Esophagus (tissue), 2 donors: ENCODE results near the gene TMPRSS9. TPM values are rescaled to one million over a fixed set of nuclear protein-coding genes. Genes with fewer than 3 reads are reported as not detected.

Experiments used
- H3K27ac ChIP-seq, 2 donors: one replicate each; pipeline ENCODE4 v1.5.1; 2013; ENCODE audit warnings: low read depth in 2 of 2, mild to moderate bottlenecking in 2 of 2, inconsistent platforms in 1 of 2, low read length in 1 of 2, moderate library complexity in 1 of 2
- H3K27me3 ChIP-seq, 2 donors: one replicate each; pipeline ENCODE4 v1.6.1; 2013; ENCODE audit warnings: low read length in 2 of 2, control low read depth in 1 of 2, mild to moderate bottlenecking in 1 of 2; ENCODE audit not compliant: insufficient read depth in 2 of 2, control insufficient read depth in 1 of 2
- H3K36me3 ChIP-seq, 2 donors: one replicate each; pipeline ENCODE4 v1.6.1; 2013; ENCODE audit warnings: low read length in 1 of 2; ENCODE audit not compliant: control insufficient read depth in 2 of 2, insufficient read depth in 2 of 2
- H3K4me1 ChIP-seq, 2 donors: one replicate each; pipeline ENCODE4 v1.6.1; 2013; ENCODE audit warnings: low read length in 1 of 2; ENCODE audit not compliant: control insufficient read depth in 2 of 2, insufficient read depth in 2 of 2
- H3K4me3 ChIP-seq, 2 donors: one replicate each; pipeline ENCODE4 v1.5.1; 2013; ENCODE audit warnings: low read length in 2 of 2, mild to moderate bottlenecking in 2 of 2, low read depth in 1 of 2, moderate library complexity in 1 of 2
- H3K9me3 ChIP-seq, 2 donors: one replicate each; pipeline ENCODE4 v1.6.1; 2013; ENCODE audit warnings: mild to moderate bottlenecking in 2 of 2, low read depth in 1 of 2, low read length in 1 of 2, moderate library complexity in 1 of 2; ENCODE audit not compliant: control insufficient read depth in 2 of 2, insufficient read depth in 1 of 2
- WGBS, 2 donors: extraction: QIAGEN DNeasy Blood & Tissue Kit; methylation state at CpG; one replicate each; pipeline ENCODE4 v1.1.7; 2013; 5-methylcytosine and 5-hydroxymethylcytosine counted together
- polyA plus RNA-seq, 2 donors: library from polyadenylated mRNA; stranded (reverse); fragments of 200-250 nt; gene quantifications; one replicate each; pipeline ENCODE4 v1.2.3, GENCODE V29; 2013
- donor health status: healthy with polysubstance abuse.
- donor health status: Bipolar disorder and iron deficiency.

Gene TMPRSS9
- polyA plus RNA-seq, 2 donors, result 0.04 TPM; not detected in 1

DNA sequence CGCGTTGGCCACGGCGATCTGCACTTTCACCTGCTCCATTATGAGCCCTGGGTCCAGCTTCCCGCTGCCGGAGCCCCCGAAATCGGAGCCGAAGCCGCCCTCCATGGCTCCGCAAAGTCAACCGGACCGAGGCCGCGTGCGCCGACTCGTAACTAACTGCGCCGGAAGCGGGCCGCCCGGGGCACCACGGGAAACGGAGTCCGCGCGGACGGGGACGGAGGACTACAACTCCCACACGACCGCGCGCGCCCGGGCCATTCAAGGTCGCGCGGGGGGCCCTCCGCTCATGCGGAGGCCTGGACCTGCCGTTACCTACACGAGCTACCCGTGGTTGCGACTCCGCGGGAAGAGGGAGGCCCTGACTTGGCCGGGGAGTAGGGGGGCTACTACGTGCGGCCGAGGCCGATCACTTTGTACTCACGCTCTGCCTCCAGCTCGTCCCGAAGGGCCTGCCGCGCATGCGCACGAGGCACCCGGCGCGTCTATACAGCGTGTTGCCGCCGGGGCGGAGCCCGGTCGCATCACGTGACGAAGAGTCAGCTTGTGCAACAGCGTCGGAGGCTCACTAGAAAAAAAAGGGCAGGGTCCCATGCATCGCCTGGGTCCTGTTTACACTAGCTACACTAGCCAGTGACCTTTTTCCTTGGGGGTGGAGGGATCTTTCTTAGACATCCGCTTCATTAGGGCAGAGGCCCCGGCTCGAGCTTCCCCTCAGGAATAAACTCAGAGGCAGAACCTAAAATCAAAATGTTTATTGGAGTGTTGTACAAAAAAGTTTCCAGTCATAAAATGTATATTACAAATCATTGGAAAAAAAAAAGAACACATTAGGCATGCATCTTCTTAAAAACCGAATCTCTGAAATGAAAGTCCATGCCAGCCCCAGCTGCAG is 67.6 kb downstream of the TMPRSS9 start, which contains the start of gene TIMM13:
Gene TIMM13 (minus strand): TSS at position 158 of the 892 bp plus-strand sequence. CDS start 53 bp downstream, at position 105.
- Histone ChIP-seq H3K4me1 (peaks cover 10 to 21% of the 10 kb centered on the region in 2 donors), H3K9me3 (no peaks in the 10 kb centered on the region), H3K36me3 (peaks cover 0 to 32% of the 10 kb centered on the region in 2 donors), H3K27ac (peak within 1 kb of the TSS; percentile 95 to 99), H3K4me3 (peak within 1 kb of the TSS; percentile 90 to 91), H3K27me3 (no peaks in the 10 kb centered on the region)
- WGBS, 2 donors, result 0% methylated on average over 77 of the region's 77 CpGs

DNA sequence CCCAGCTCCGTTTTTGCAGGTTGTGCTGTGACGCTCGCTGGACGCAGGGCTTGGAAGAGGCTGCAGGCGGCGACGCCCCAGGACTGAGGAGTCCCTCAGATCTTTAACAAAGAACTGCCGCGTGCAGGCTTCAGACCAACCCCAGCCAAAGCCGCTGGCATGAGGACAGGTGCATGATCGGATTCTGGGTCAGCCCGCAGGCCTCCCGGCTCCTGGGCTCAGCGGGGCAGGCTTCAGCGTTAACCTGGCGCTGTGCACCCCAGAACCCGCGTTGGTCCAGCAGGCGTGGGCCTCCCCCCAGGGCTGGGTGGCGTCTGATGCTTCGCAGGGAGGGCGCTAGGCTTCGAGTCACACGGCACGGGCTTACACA is 68.2 kb downstream of the TMPRSS9 start:
- Histone ChIP-seq H3K27ac (peak overlapping the region; percentile 95 to 99), H3K4me3 (peak overlapping the region; percentile 7 to 90), H3K9me3 (no peaks in the 10 kb centered on the region), H3K4me1 (peaks cover 10 to 21% of the 10 kb centered on the region in 2 donors), H3K36me3 (peaks cover 0 to 32% of the 10 kb centered on the region in 2 donors), H3K27me3 (no peaks in the 10 kb centered on the region)
- WGBS, 2 donors, result 17 to 30% methylated on average over 25 of the region's 25 CpGs

DNA sequence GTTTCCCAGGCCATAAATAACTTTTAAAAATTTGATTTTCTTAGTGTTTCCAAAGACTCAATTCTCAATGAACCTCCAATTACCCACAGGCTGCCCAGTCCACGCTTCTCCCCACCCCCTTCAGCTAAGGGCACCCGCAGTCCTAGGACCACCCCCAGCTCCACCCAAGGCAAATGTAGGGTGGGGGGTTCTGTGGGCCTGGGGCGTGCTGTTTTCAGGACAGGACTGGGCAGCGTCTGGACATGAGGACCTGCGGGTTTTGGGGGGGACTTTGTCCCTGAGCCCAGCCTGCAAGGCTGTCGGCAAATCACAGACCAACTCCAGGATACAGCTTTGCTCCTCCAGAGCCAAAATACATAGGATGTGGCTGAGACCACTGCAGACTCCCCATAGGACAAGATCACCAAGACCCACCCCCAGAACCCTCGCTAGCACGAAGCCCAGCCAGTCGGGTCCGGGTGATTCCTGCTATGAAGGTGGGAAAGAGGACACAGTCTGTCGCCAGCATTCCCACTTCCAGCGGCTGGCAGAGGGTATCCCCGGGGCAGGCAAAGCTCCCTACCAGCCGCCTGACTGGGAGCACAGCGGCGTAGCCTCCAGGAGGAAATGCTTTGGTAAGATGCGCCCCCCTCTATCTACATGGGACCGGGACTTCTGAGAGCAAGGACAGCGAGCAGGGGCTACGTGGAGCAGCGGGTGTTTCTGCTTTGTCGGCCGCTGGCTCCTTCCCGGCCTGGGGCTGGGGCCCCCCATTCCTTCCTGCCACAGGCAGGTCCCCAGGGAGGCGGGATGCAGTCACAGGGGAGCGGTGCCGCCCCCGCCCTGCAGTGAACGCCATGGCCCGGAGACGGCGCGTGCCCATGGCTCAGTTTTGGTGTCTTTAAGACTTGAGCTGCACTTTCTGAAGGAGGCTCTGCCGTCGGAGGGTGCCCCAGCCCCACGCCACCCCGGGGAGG is 69.0 kb downstream of the TMPRSS9 start:
- H3K4me3 ChIP-seq, result peak overlapping the region in 1 of 2 donors; percentile 7
- H3K4me1 ChIP-seq, result peaks cover 10 to 21% of the 10 kb centered on the region in 2 donors
- H3K36me3 ChIP-seq, result peaks cover 0 to 35% of the 10 kb centered on the region in 2 donors
- H3K27ac ChIP-seq, result peak overlapping the region; percentile 95 to 99
- 73 to 78% methylated on average over 37 of the region's 37 CpGs for WGBS, 2 donors
- H3K9me3 ChIP-seq, result no peaks in the 10 kb centered on the region
- no peaks in the 10 kb centered on the region for H3K27me3 ChIP-seq

DNA sequence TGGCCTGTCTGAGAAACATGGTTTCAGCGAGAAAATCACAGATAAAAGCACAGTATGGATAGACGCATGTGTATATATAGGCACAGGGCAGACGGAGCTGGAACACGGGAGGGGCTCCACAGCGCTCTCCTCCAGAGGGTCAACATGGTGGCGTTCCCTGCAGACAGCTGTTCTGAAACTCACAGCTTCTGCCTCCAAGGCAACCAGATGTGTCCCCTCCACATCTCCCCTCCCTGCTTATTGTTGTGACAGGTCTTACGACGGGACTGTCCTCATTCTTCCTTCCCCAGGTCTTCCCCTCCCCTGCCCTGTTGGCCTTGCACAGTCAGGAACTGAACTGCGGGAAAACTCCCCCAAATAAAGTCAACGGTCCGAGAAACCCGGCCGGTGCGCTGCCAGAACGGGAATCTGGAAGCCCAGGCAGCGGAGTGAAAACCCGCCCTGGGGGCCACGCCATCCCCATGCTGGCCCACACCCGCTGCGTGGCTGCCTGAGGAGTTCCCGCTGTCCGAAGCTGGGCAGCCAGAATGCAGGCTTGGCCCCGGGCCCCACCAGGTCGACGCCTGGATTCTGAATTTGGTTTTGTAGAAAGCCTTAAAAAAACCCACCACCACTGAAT is 70.0 kb downstream of the TMPRSS9 start:
- peaks cover 0 to 41% of the 10 kb centered on the region in 2 donors for H3K36me3 ChIP-seq
- H3K9me3 ChIP-seq, result no peaks in the 10 kb centered on the region
- 81 to 91% methylated on average over 25 of the region's 25 CpGs for WGBS, 2 donors
- H3K27me3 ChIP-seq, result no peaks in the 10 kb centered on the region
- no peak overlapping the region for H3K4me3 ChIP-seq
- no peak overlapping the region for H3K27ac ChIP-seq
- peaks cover 10 to 21% of the 10 kb centered on the region in 2 donors for H3K4me1 ChIP-seq

DNA sequence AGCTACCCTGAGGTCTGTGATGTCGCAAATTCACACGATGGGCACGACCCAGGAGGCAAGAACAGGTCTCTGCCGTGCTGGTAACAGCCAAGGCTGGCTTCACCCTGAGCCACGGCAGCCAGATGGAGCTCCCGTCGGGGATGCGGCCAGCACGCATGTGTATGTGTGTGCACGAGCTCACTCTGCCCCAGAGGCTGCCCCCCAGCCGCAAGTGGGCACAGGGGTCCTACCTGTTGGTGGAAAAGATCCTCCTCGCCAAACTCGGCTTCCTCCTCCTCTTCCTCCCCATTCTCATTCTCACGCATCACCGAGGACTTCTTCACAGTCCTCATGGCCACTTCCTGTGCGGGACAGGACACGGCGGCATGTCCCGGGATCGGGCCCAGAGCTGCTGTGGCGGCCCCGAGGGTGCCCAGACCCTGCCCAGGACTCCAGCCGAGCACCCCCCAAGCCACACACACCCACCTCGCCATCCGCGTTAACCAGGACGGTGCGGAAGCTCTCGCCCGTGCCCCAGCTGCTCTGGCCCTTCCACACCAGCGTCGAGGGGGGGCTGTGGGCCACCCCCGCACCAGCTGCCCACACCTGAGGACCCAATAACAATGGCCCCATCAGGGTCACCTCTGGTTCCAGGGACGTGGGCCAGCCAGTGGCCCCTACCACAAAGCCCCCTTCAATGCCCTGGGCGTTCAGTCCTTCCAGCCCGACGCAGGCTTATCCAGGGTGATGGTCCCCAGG is 71.4 kb downstream of the TMPRSS9 start:
- Histone ChIP-seq H3K36me3 (peaks cover 0 to 33% of the 10 kb centered on the region in 2 donors), H3K4me1 (peaks cover 1 to 12% of the 10 kb centered on the region in 2 donors)

DNA sequence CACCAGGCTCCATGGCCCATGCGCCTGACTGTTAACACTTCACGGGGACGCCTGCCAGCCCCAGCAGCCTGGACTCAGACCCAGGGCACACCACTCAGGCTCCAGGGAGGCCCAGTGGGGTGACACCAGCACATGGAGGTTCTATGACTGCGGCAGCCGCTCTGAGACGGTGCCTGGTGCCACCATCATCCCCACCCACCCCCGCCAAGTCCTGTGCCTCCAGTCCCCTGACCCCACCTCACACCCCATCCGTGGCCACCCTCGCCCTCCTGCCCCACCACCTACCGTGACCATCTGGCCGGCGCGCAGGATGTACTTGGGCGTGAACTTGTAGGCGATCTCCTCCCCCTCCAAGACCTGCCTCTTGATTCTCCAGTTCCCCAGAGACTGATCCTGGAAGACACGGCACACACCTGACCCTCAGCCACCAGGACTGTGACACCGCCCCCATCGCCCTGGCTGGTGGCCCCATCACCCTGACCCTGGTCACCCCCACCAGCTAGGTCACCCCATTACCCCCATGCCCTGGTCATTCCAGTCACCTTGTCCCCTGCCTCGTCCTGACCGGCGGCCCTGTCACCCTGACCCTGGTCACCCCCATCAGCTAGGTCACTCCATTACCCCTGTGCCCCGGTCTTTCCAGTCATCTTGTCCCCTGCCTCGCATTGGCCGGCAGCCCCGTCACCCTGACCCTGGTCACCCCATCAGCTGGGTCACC is 72.2 kb downstream of the TMPRSS9 start:
- H3K9me3 ChIP-seq, result no peaks in the 10 kb centered on the region
- peaks cover 3 to 37% of the 10 kb centered on the region in 2 donors for H3K36me3 ChIP-seq
- peaks cover 0 to 8% of the 10 kb centered on the region in 2 donors for H3K4me1 ChIP-seq
- no peaks in the 10 kb centered on the region for H3K27me3 ChIP-seq
- H3K4me3 ChIP-seq, result no peak overlapping the region
- WGBS, 2 donors, result 96 to 98% methylated on average over 24 to 25 of the region's 25 CpGs
- H3K27ac ChIP-seq, result no peak overlapping the region

More for the DNA sequence above, 71.4 kb downstream of the TMPRSS9 start:
- Histone ChIP-seq H3K27me3 (no peaks in the 10 kb centered on the region), H3K9me3 (no peaks in the 10 kb centered on the region), H3K27ac (no peak overlapping the region), H3K4me3 (no peak overlapping the region)
- WGBS, 2 donors, result 93 to 94% methylated on average over 37 of the region's 37 CpGs

DNA sequence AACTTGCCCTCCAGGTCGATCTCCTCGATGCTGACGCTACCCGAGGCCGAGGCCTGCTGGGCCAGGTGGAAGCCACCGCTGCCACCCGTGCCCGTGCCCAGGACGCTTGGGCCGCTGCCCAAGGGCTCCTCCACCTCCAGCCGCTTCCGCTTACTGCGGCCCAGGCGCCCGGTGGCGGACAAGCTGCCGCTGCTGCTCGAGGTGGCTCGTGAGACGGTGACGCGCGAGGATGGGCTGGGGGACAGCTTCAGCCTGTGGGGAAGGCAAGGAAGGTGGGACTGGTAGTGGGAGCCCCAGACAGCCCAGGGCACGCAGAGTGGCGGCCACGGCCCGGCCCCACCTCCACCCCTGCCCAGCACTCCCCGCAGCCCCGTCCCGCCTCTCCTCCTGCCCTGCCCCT is 73.8 kb downstream of the TMPRSS9 start:
- no peaks in the 10 kb centered on the region for H3K9me3 ChIP-seq
- peaks cover 3 to 50% of the 10 kb centered on the region in 2 donors for H3K36me3 ChIP-seq
- no peaks in the 10 kb centered on the region for H3K27me3 ChIP-seq
- no peak overlapping the region for H3K27ac ChIP-seq
- WGBS, 2 donors, result 93% methylated on average over 29 to 30 of the region's 30 CpGs
- peaks cover 0 to 2% of the 10 kb centered on the region in 2 donors for H3K4me1 ChIP-seq
- no peak overlapping the region for H3K4me3 ChIP-seq

DNA sequence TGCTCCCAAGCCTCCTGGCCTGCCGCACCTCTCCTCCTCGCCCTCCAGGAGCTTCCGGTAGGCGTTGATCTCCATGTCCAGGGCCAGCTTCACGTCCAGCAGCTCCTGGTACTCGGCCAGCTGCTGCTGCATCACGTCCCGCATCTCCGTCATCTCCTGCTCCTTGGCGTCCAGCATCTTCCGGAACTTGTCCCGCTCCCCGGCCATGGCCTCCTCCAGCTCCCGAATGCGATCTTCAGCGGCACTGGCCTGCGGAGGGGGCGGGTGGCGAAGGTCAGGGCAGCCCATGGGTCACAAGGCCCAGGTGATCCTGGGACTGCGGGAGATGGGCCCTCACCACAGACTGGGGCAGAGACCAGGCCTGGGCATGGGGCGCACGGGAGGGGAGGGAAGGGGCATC is 74.2 kb downstream of the TMPRSS9 start:
- no peaks in the 10 kb centered on the region for H3K27me3 ChIP-seq
- 93 to 94% methylated on average over 21 to 22 of the region's 22 CpGs for WGBS, 2 donors
- H3K27ac ChIP-seq, result no peak overlapping the region
- H3K4me1 ChIP-seq, result no peaks in the 10 kb centered on the region
- H3K36me3 ChIP-seq, result peaks cover 3 to 53% of the 10 kb centered on the region in 2 donors
- no peak overlapping the region for H3K4me3 ChIP-seq
- H3K9me3 ChIP-seq, result no peaks in the 10 kb centered on the region
